ENCODE data around the gene HMG20B.

- no peak for TF ChIP-seq CTCF (IDR thresholded peaks at IDR 0.05; ENCODE audit: insufficient read depth, low read length)
- no peak for TF ChIP-seq SPI1 (IDR thresholded peaks at IDR 0.05; ENCODE audit: borderline replicate concordance, low read depth)
These were observed 21.0 kb upstream of the HMG20B start for GRCh38 chr19:3551792-3552095.

Measured in HL-60 (cell line).